ENCODE results near the gene MIDN.

The MIDN gene

DNA sequence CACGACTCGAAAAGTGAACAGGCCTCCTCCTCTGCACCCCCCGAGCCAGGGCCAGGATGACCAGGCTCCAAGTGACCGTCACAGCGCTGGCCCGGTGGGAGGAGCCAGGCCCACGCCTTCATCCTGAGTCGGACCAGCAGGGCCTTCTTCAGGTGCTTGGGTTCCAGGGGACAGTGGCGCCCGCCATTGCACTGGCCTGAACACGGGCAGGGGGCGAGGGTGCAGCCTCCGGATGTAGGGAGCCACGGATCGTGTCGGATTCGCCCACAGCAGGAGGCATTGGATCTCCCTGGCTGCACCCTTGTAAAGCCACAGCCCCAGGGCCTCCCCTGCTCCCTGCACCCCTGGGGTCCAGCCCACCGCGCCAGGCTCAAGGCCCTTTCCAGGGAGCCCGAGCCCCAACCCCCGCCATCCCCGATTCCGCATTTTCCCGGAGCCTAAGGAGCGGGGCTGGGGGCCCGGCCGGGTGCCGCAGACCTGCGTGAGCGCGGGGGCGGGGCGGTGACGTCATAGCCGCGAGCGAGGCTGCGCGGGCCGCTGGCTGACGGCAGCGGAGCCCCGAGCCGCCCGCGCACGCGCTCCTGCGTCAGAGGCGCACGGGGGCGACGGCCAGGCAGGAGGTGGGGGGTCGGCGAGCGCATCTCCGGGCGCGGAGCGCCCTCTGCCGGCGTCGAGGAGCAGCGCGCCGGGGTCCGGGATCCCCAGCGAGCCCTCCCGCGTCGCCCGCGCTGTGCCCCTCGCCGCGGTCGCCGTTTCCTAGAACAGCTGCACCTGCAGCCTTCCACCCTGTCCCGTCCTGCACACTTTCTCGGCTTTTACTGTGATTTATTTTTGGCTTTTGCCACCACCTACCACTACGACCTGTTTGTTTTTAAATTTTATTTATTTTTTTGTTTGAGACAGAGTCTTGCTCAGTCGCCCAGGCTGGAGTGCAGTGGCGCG lies 8.3 kb upstream of the MIDN start:
- peak overlapping the region; percentile 47 for H3K4me3 ChIP-seq (ENCODE audit: low read depth, low read length)
- CTCF ChIA-PET: interaction anchor here (0.7 to 9.7 kb wide), 37 partner anchors 12 to 450 kb away, joined by 3 to 626 read pairs (median 4); partner anchors contain the start of gene CIRBP
- no peak for DNase-seq (ENCODE audit: low read depth, low spot score)
- POLR2A ChIA-PET: interaction anchor here (1.8 to 1.9 kb wide), 2 partner anchors 29 kb away, joined by 6 to 13 read pairs; partner anchors contain the start of gene CIRBP
- peak; percentile 70 for TF ChIP-seq CTCF (IDR thresholded peaks at IDR 0.05; ENCODE audit: insufficient read depth, low read length, missing control alignments)

DNA sequence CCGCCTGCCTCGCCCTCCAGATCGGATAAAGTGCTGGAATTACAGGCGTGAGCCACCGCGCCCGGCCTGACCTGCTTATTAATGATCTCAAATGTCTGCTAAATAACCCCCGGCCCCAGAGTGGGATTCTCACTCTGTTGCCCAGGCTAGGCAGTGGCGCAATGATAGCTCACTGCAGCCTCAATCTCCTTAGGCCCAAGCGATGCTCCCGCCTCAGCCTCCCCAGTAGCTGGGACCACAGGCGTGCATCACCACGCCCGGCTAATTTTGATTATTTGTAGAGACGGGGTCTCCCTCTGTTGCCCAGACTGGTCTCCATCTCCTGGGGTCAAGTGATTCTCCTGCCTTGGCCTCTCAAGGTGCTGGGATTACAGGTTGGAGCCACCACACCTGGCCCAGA lies 7.5 kb upstream of the MIDN start:
- TF ChIP-seq CTCF (IDR thresholded peaks at IDR 0.05; ENCODE audit: insufficient read depth, low read length, missing control alignments): no peak
- POLR2A ChIA-PET: interaction anchor here (0.7 to 1.8 kb wide), 3 partner anchors 12 to 28 kb away, joined by 5 to 13 read pairs (median 6); partner anchors contain the start of gene CIRBP
- CTCF ChIA-PET: interaction anchor here (0.6 to 9.7 kb wide), 36 partner anchors 12 to 501 kb away, joined by 3 to 626 read pairs (median 4); partner anchors contain the start of gene CIRBP
- no peak overlapping the region; the same call in 1 of the 2 replicates for H3K4me3 ChIP-seq (ENCODE audit: low read depth, low read length)
- DNase-seq (ENCODE audit: low read depth, low spot score): no peak

- CTCF ChIA-PET: interaction anchor here (0.6 to 9.7 kb wide), 29 partner anchors 11 to 500 kb away, joined by 3 to 626 read pairs (median 4); partner anchors contain the start of gene CIRBP
- POLR2A ChIA-PET: interaction anchor here (0.6 to 1.8 kb wide), 5 partner anchors 12 to 249 kb away, joined by 3 to 13 read pairs (median 5); partner anchors contain the start of genes CIRBP and REEP6
- peak within 1 kb of the TSS; percentile 72 for H3K4me3 ChIP-seq (ENCODE audit: low read depth, low read length)
- no peak for TF ChIP-seq CTCF (IDR thresholded peaks at IDR 0.05; ENCODE audit: insufficient read depth, low read length, missing control alignments)
- DNase-seq (ENCODE audit: low read depth, low spot score): no peak
These were observed 6.8 kb upstream of the MIDN start, which contains the start of gene ATP5F1D for GRCh38 chr19:1241417-1242095. ATP5F1D (plus strand) TSS chr19:1241751; CDS start chr19:1241851, 100 bp downstream.

DNA sequence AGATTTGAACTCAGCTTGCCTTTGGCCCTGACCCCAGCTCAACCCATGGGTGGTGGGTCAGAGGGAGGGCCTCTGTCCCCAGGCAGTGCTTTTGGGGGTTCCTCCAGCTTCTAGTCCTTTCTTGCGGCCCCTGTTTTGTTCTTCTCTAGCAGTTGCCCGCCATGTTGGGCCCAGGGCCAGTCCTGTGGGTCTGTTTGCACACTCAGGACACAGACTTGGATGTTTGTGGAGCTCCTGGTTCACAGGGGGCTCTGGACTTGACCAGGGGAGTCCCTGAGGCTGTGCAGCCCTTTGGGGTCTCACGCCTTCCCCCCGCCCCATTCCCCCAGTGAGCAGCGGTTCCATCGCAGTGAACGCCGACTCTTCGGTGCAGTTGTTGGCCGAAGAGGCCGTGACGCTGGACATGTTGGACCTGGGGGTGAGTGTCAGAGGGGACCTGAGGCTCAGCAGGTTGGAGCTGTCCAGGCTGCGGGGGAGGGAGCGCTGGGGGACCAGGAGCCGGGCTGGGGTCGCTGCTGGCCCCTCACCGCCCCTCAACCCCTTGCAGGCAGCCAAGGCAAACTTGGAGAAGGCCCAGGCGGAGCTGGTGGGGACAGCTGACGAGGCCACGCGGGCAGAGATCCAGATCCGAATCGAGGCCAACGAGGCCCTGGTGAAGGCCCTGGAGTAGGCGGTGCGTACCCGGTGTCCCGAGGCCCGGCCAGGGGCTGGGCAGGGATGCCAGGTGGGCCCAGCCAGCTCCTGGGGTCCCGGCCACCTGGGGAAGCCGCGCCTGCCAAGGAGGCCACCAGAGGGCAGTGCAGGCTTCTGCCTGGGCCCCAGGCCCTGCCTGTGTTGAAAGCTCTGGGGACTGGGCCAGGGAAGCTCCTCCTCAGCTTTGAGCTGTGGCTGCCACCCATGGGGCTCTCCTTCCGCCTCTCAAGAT lies 4.4 kb upstream of the MIDN start:
- DNase-seq (ENCODE audit: low read depth, low spot score): no peak
- POLR2A ChIA-PET: interaction anchor here (0.6 to 3.0 kb wide), 12 partner anchors 9 to 228 kb away, joined by 3 to 96 read pairs (median 6); partner anchors contain the start of genes CIRBP and FAM174C
- CTCF ChIA-PET: interaction anchor here (0.6 to 9.7 kb wide), 49 partner anchors 8 to 320 kb away, joined by 3 to 626 read pairs (median 4); partner anchors contain the start of genes CIRBP, CNN2, FAM174C and NDUFS7
- TF ChIP-seq CTCF (IDR thresholded peaks at IDR 0.05; ENCODE audit: insufficient read depth, low read length, missing control alignments): peak; percentile 96
- H3K4me3 ChIP-seq (ENCODE audit: low read depth, low read length): no peak overlapping the region

DNA sequence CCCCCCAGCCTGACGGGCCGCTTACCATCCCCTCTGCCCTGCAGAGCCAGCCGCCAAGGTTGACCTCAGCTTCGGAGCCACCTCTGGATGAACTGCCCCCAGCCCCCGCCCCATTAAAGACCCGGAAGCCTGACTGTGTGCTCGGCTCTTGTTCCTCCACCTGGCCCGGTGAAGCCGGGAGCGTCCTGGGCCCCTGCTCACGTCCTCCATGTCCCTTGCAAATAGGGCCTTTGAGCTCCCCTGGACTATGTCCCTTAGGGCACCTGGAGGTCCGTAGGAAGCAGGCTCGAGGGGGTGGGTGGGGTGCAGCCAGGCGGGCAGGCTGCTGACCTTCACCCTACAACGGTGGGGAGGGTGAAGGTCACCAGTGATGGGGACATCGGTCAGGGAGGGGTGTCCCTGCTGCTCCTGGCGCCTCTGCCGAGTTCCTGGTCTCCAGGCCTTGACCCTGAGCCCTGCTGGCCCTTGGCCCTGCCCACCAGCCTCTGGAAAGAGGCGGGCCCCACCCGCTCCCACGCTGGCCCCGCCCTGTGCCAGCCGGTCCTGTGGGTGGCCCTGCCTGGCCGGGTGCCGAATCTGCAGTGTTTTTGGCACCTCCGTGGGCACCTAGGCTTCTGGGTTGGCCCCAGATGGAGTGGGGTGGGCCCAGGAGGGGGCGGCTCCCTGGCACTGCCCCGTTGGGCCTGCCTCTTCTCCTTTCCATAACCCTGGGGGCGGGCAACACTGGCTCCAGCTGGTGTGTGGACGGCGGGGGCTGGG lies 3.5 kb upstream of the MIDN start:
- POLR2A ChIA-PET: interaction anchor here (0.6 to 3.0 kb wide), 13 partner anchors 8 to 228 kb away, joined by 3 to 96 read pairs (median 6); partner anchors contain the start of genes CIRBP and FAM174C
- DNase-seq (ENCODE audit: low read depth, low spot score): no peak
- no peak for TF ChIP-seq CTCF (IDR thresholded peaks at IDR 0.05; ENCODE audit: insufficient read depth, low read length, missing control alignments)
- CTCF ChIA-PET: interaction anchor here (0.6 to 9.7 kb wide), 41 partner anchors 8 to 321 kb away, joined by 3 to 626 read pairs (median 5); partner anchors contain the start of genes CIRBP, CNN2, FAM174C and NDUFS7
- no peak overlapping the region; the same call in 1 of the 2 replicates for H3K4me3 ChIP-seq (ENCODE audit: low read depth, low read length)
